ENCODE data around the gene EPG5. TPM values are rescaled to one million over a fixed set of nuclear protein-coding genes. Genes with fewer than 3 reads are reported as not detected.

The EPG5 gene
- total and polyA plus RNA-seq, 10 donors = 4.6 to 67.9 (median 48.5) TPM

DNA sequence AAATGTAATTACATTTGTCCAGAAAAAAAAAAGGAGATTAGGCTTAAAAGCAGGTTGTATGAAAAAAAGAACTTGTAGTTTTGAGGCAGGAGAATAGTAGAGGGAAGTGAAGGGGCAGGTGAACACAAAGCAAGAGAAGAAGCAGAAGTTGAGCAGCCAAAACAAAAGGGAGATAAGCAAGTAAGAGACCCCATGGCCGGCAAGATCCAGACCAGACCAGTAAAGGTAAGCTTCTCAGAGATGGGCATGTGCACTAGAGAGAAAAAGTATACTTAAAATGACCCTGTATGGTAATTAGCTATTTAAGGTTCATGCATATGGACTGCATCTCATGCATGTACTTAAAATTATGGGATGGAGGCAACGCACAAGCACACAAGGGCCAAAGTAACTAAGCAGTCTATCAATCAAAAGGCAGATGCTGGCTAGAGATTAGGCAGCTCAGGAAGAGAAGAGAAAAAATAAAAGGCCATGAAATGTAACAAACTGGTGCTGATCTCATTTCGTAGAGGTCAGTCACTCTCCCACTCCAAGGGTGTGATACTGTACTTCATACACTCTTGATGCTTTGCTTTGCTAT lies 132.0 kb downstream of the EPG5 start:
- Histone ChIP-seq H3K4me3 (no peak overlapping the region), H3K9me3 (no peaks in the 10 kb centered on the region), H3K27me3 (replicated peaks in 1 of 7) (peaks cover 0 to 56% (median 22%) of the 10 kb centered on the region in 7 donors), H3K27ac (no peak overlapping the region), H3K36me3 (no peaks in the 10 kb centered on the region), H3K4me1 (peaks cover 8 to 51% (median 24%) of the 10 kb centered on the region in 6 donors)
- intact Hi-C loops (cut with DNase I; ENCODE audit: low total_unique reads) = no loop called here
- no peak for DNase-seq
- WGBS, 5 donors = 30 to 47% (median 38%) methylated on average over 3 of the region's 3 CpGs
- TF ChIP-seq POLR2AphosphoS5 (IDR thresholded peaks at IDR 0.05) (no peak), POLR2A (IDR thresholded peaks at IDR 0.05) (no peak)
- TF ChIP-seq, protein P1, sequence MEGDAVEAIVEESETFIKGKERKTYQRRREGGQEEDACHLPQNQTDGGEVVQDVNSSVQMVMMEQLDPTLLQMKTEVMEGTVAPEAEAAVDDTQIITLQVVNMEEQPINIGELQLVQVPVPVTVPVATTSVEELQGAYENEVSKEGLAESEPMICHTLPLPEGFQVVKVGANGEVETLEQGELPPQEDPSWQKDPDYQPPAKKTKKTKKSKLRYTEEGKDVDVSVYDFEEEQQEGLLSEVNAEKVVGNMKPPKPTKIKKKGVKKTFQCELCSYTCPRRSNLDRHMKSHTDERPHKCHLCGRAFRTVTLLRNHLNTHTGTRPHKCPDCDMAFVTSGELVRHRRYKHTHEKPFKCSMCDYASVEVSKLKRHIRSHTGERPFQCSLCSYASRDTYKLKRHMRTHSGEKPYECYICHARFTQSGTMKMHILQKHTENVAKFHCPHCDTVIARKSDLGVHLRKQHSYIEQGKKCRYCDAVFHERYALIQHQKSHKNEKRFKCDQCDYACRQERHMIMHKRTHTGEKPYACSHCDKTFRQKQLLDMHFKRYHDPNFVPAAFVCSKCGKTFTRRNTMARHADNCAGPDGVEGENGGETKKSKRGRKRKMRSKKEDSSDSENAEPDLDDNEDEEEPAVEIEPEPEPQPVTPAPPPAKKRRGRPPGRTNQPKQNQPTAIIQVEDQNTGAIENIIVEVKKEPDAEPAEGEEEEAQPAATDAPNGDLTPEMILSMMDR (IDR thresholded peaks at IDR 0.05 in 8 of 11, conservative IDR thresholded peaks at IDR 0.05 in 3 of 11) = no peak

DNA sequence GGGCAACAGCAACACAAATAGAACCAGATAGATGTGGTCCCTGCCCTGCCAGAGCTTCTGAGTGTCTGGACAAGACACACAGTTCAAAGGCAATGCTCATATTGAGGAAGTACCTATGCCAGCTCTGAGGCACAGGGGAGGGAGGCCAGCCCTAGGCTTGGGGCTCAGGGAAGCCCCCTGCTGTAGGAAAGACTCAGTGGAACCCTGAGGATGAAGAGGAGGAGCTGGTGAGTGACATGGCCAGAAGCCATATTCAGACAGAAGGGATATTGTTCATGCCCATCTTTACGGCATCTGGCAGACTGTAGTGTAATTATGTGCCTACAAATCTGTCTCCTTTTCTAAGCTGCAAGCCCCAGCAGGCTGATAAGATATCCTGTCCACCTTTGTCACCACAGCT lies 132.8 kb downstream of the EPG5 start:
- intact Hi-C loops (cut with DNase I; ENCODE audit: low total_unique reads) = no loop called here
- H3K9me3 ChIP-seq = no peaks in the 10 kb centered on the region
- peaks cover 0 to 48% (median 22%) of the 10 kb centered on the region in 7 donors for H3K27me3 ChIP-seq (replicated peaks in 1 of 7)
- no peak overlapping the region for H3K27ac ChIP-seq
- H3K36me3 ChIP-seq = no peaks in the 10 kb centered on the region
- H3K4me3 ChIP-seq = no peak overlapping the region
- peaks cover 8 to 56% (median 25%) of the 10 kb centered on the region in 6 donors for H3K4me1 ChIP-seq
- TF ChIP-seq, protein P1 (IDR thresholded peaks at IDR 0.05 in 8 of 11, conservative IDR thresholded peaks at IDR 0.05 in 3 of 11) = no peak
- no peak for TF ChIP-seq POLR2A (IDR thresholded peaks at IDR 0.05)
- TF ChIP-seq POLR2AphosphoS5 (IDR thresholded peaks at IDR 0.05) = no peak
- 56 to 85% (median 79%) methylated on average over 1 of the region's 1 CpG for WGBS, 5 donors
- no peak for DNase-seq

DNA sequence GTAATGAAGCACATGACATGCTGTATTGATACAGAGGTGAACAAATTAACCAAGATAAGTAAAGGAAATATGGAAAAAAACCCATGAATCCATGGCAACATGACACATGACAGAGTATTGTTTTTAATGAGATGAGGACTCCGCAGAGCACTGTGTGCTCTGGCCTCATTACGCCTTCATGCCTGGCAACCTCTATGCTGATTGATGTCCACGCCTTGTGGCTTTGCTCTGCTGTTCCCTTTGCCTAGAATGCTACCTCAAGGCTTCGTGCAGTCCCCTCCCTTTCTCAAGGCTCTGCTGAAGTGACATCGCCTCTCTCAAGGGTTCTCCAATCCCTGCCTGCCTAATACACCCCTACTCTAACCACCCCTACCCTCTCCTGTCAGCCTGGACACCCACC lies 133.3 kb downstream of the EPG5 start:
- no peak overlapping the region for H3K27ac ChIP-seq
- 72 to 92% (median 76%) methylated on average over 4 to 5 of the region's 5 CpGs for WGBS, 5 donors
- no peaks in the 10 kb centered on the region for H3K9me3 ChIP-seq
- DNase-seq = no peak
- peaks cover 0 to 43% (median 20%) of the 10 kb centered on the region in 7 donors for H3K27me3 ChIP-seq (replicated peaks in 1 of 7)
- intact Hi-C loops (cut with DNase I; ENCODE audit: low total_unique reads) = no loop called here
- peaks cover 5 to 56% (median 23%) of the 10 kb centered on the region in 6 donors for H3K4me1 ChIP-seq
- no peaks in the 10 kb centered on the region for H3K36me3 ChIP-seq
- TF ChIP-seq, protein P1 (IDR thresholded peaks at IDR 0.05 in 8 of 11, conservative IDR thresholded peaks at IDR 0.05 in 3 of 11) = no peak
- TF ChIP-seq POLR2A (IDR thresholded peaks at IDR 0.05) (no peak), POLR2AphosphoS5 (IDR thresholded peaks at IDR 0.05) (no peak)
- H3K4me3 ChIP-seq = no peak overlapping the region

DNA sequence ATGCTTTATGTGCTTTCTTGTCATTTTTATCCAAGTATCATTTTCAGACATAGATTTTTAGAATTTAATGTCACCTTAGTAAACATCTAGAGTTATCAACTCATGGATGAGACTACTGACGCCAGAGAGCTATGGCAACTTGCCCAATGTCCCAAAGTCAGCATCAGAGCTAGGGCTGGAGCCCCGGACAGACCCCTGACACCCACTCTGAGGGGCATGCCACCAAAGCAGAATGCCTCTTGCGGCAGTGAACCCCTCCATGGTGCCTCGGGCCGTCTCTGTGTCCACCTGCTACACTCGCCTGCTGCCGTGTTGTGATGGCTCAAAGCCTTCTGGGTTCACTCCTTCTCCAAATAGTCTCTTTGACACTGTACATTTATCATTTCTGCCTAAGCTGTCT lies 136.2 kb downstream of the EPG5 start:
- no peaks in the 10 kb centered on the region for H3K36me3 ChIP-seq
- intact Hi-C loops (cut with DNase I; ENCODE audit: low total_unique reads) = no loop called here
- 76 to 93% (median 92%) methylated on average over 7 of the region's 7 CpGs for WGBS, 5 donors

More for the DNA sequence above, 136.2 kb downstream of the EPG5 start:
- H3K4me1 ChIP-seq = peaks cover 10 to 54% (median 24%) of the 10 kb centered on the region in 6 donors
- no peaks in the 10 kb centered on the region for H3K9me3 ChIP-seq
- no peak for DNase-seq
- no peak overlapping the region for H3K4me3 ChIP-seq
- H3K27me3 ChIP-seq (replicated peaks in 1 of 7) = peaks cover 0 to 14% (median 0%) of the 10 kb centered on the region in 7 donors
- H3K27ac ChIP-seq = no peak overlapping the region
- TF ChIP-seq POLR2A (IDR thresholded peaks at IDR 0.05) (no peak), POLR2AphosphoS5 (IDR thresholded peaks at IDR 0.05) (no peak)
- TF ChIP-seq, protein P1 (IDR thresholded peaks at IDR 0.05 in 8 of 11, conservative IDR thresholded peaks at IDR 0.05 in 3 of 11) = no peak

Measured in spleen (tissue), 11 donors.